Activated T-cell treated with anti-CD3 and anti-CD28 coated beads, Interleukin-2, amount 50 U/mL, for 4 hours (primary cell): ENCODE data around the gene PXDC1. TPM values are rescaled to one million over a fixed set of nuclear protein-coding genes. Genes with fewer than 3 reads are reported as not detected.

ENCODE experiments used
- ATAC-seq, 2 donors: fragments of 200-7000 bp; cut with Tn5 transposase; one replicate each; pipeline ENCODE4 v1.10.0; 2021
- DNase-seq: peaks from one replicate; pipeline ENCODE4 v3.0.0-alpha.2; 2020
- H3K27me3 Mint-ChIP-seq: one replicate; pipeline ENCODE4 v1.8.0; 2021; ENCODE audit warnings: low read depth, mixed read lengths
- H3K36me3 Mint-ChIP-seq: one replicate; pipeline ENCODE4 v1.8.0; 2022; ENCODE audit warnings: mixed read lengths; ENCODE audit not compliant: insufficient read depth
- H3K4me1 Mint-ChIP-seq: one replicate; pipeline ENCODE4 v1.8.0; 2021; ENCODE audit warnings: low read depth, mixed read lengths
- H3K4me3 Mint-ChIP-seq: one replicate; pipeline ENCODE4 v1.8.0; 2021; ENCODE audit warnings: mild to moderate bottlenecking, moderate library complexity, mixed read lengths
- H3K9me3 Mint-ChIP-seq: one replicate; pipeline ENCODE4 v1.8.0; 2021; ENCODE audit warnings: mixed read lengths
- total RNA-seq, 3 donors: library from RNA; stranded (reverse); gene quantifications; one replicate each; pipeline ENCODE4 v1.2.1, GENCODE V29; 2021

Gene PXDC1
- 1 to 10 TPM; 1.6 to 4.7 (median 2.2) TPM for total RNA-seq

GRCh38 chr6:3751077-3751729 is at the start of gene PXDC1:
Gene PXDC1, minus strand, starts transcription at chr6:3751713. Its CDS starts 182 bp downstream, at chr6:3751531.
- H3K4me1 Mint-ChIP-seq: peaks cover 5% of the 10 kb centered on the region
- peak; percentile 27 to 31 for ATAC-seq
- H3K27me3 Mint-ChIP-seq: peaks cover 50% of the 10 kb centered on the region
- DNase-seq: peak; percentile 26
- no peaks in the 10 kb centered on the region for H3K9me3 Mint-ChIP-seq
- peak within 1 kb of the TSS; percentile 59 for H3K4me3 Mint-ChIP-seq
- H3K36me3 Mint-ChIP-seq: no peaks in the 10 kb centered on the region

GRCh38 chr6:3800850-3801591 is 49.5 kb upstream of the PXDC1 start:
- Mint-ChIP-seq H3K4me3 (no peak overlapping the region), H3K4me1 (no peaks in the 10 kb centered on the region), H3K27me3 (peaks cover 3% of the 10 kb centered on the region), H3K9me3 (no peaks in the 10 kb centered on the region), H3K36me3 (no peaks in the 10 kb centered on the region)
- no peak for DNase-seq
- no peak for ATAC-seq

- Mint-ChIP-seq H3K9me3 (no peaks in the 10 kb centered on the region), H3K36me3 (no peaks in the 10 kb centered on the region), H3K27me3 (peaks cover 3% of the 10 kb centered on the region), H3K4me3 (no peak overlapping the region), H3K4me1 (no peaks in the 10 kb centered on the region)
- no peak for DNase-seq
- no peak for ATAC-seq
Measured at GRCh38 chr6:3799719-3800118, 48.2 kb upstream of the PXDC1 start.

GRCh38 chr6:3798055-3798919 is 46.8 kb upstream of the PXDC1 start:
- Mint-ChIP-seq H3K36me3 (no peaks in the 10 kb centered on the region), H3K4me1 (no peaks in the 10 kb centered on the region), H3K4me3 (no peak overlapping the region), H3K9me3 (no peaks in the 10 kb centered on the region), H3K27me3 (peaks cover 3% of the 10 kb centered on the region)
- no peak for ATAC-seq
- DNase-seq: no peak

GRCh38 chr6:3797231-3798054 is 45.9 kb upstream of the PXDC1 start:
- Mint-ChIP-seq H3K36me3 (no peaks in the 10 kb centered on the region), H3K4me3 (no peak overlapping the region), H3K9me3 (no peaks in the 10 kb centered on the region), H3K4me1 (no peaks in the 10 kb centered on the region), H3K27me3 (peaks cover 3% of the 10 kb centered on the region)
- no peak for ATAC-seq
- no peak for DNase-seq

GRCh38 chr6:3796719-3797041 is 45.2 kb upstream of the PXDC1 start:
- Mint-ChIP-seq H3K36me3 (no peaks in the 10 kb centered on the region), H3K9me3 (no peaks in the 10 kb centered on the region), H3K27me3 (peaks cover 3% of the 10 kb centered on the region), H3K4me1 (no peaks in the 10 kb centered on the region), H3K4me3 (no peak overlapping the region)
- ATAC-seq (no peak), DNase-seq (no peak)

- Mint-ChIP-seq H3K9me3 (no peaks in the 10 kb centered on the region), H3K27me3 (peaks cover 3% of the 10 kb centered on the region)
- no peak for ATAC-seq
Measured at GRCh38 chr6:3795836-3796718, 44.6 kb upstream of the PXDC1 start.

GRCh38 chr6:3794092-3794491 is 42.6 kb upstream of the PXDC1 start:
- Mint-ChIP-seq H3K4me3 (no peak overlapping the region), H3K9me3 (no peaks in the 10 kb centered on the region), H3K27me3 (no peaks in the 10 kb centered on the region), H3K4me1 (no peaks in the 10 kb centered on the region), H3K36me3 (no peaks in the 10 kb centered on the region)
- no peak for DNase-seq
- no peak for ATAC-seq

More at GRCh38 chr6:3795836-3796718, 44.6 kb upstream of the PXDC1 start:
- no peaks in the 10 kb centered on the region for H3K4me1 Mint-ChIP-seq
- no peaks in the 10 kb centered on the region for H3K36me3 Mint-ChIP-seq
- no peak overlapping the region for H3K4me3 Mint-ChIP-seq
- DNase-seq: no peak

- no peak for ATAC-seq
- H3K4me3 Mint-ChIP-seq: no peak overlapping the region
- H3K9me3 Mint-ChIP-seq: no peaks in the 10 kb centered on the region
- H3K27me3 Mint-ChIP-seq: no peaks in the 10 kb centered on the region
- H3K4me1 Mint-ChIP-seq: no peaks in the 10 kb centered on the region
- DNase-seq: no peak
- no peaks in the 10 kb centered on the region for H3K36me3 Mint-ChIP-seq
Measured at GRCh38 chr6:3793545-3793944, 42.0 kb upstream of the PXDC1 start.

- Mint-ChIP-seq H3K4me3 (no peak overlapping the region), H3K27me3 (no peaks in the 10 kb centered on the region), H3K4me1 (no peaks in the 10 kb centered on the region), H3K36me3 (no peaks in the 10 kb centered on the region), H3K9me3 (no peaks in the 10 kb centered on the region)
- ATAC-seq: no peak
- no peak for DNase-seq
Measured at GRCh38 chr6:3791526-3792203, 40.2 kb upstream of the PXDC1 start.

- H3K4me1 Mint-ChIP-seq: no peaks in the 10 kb centered on the region
- H3K4me3 Mint-ChIP-seq: no peak overlapping the region
- H3K36me3 Mint-ChIP-seq: no peaks in the 10 kb centered on the region
- H3K27me3 Mint-ChIP-seq: no peaks in the 10 kb centered on the region
- no peaks in the 10 kb centered on the region for H3K9me3 Mint-ChIP-seq
- DNase-seq (no peak), ATAC-seq (no peak)
Measured at GRCh38 chr6:3789896-3790558, 38.5 kb upstream of the PXDC1 start.

GRCh38 chr6:3789018-3789895 is 37.7 kb upstream of the PXDC1 start:
- no peak for DNase-seq
- no peaks in the 10 kb centered on the region for H3K4me1 Mint-ChIP-seq
- H3K4me3 Mint-ChIP-seq: no peak overlapping the region
- no peaks in the 10 kb centered on the region for H3K27me3 Mint-ChIP-seq
- no peaks in the 10 kb centered on the region for H3K36me3 Mint-ChIP-seq
- H3K9me3 Mint-ChIP-seq: no peaks in the 10 kb centered on the region
- no peak for ATAC-seq
